Pons (tissue), 1 donor: ENCODE data around the gene IRAK3.
"Not testable (repeated sequence)": the region's sequence is repeated elsewhere in the genome, so short reads cannot be mapped to it uniquely, and the experiment has no call there.

ENCODE experiments used
- DNase-seq: peaks from one replicate; pipeline ENCODE4 v3.0.0-alpha.2; 2016; ENCODE audit warnings: low spot score

The IRAK3 gene

DNA sequence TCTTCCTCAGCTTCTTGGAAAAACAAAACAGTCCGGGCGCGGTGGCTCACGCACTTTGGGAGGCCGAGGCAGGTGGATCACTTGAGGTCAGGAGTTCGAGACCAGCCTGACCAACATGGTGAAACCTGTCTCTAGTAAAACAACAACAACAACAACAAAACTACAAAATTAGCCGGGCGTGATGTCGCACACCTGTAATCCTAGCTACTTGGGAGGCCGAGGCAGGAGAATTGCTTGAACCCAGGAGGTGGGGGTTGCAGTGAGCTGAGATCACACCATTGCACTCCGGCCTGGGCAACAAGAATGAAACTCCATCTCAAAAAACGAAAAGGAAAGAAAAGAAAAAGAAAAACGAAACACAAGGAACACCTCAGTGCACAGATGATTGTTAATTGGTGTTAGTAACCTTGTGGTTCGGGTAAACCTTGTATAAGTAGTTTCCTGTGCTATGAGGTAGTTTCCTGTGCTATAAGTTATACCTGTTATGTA is 114.3 kb downstream of the IRAK3 start:
- DNase-seq: not testable (repeated sequence)
